NCI-H1930 (cell line): Measurements from ENCODE around the gene MAP1S.

Experiments used
- DNase-seq, 2 experiments: peaks; one replicate each; lab custom pipeline; 2025; lab: John Stamatoyannopoulos, UW

The MAP1S gene

GRCh38 chr19:17735410-17735809 is 16.1 kb downstream of the MAP1S start:
- DNase-seq = no peak

GRCh38 chr19:17737690-17738153 is 18.4 kb downstream of the MAP1S start:
- no peak for DNase-seq

GRCh38 chr19:17739121-17739875 is 20.0 kb downstream of the MAP1S start:
- no peak for DNase-seq

GRCh38 chr19:17741456-17741855 is 22.2 kb downstream of the MAP1S start:
- DNase-seq = no peak

- no peak for DNase-seq
These were observed 24.7 kb downstream of the MAP1S start for GRCh38 chr19:17743874-17744580.

- peak; percentile 66 to 85 for DNase-seq
These were observed 28.2 kb downstream of the MAP1S start for GRCh38 chr19:17747205-17748098.

- DNase-seq = no peak
These were observed 29.8 kb downstream of the MAP1S start for GRCh38 chr19:17748884-17749638.

GRCh38 chr19:17749912-17750317 is 30.6 kb downstream of the MAP1S start:
- no peak for DNase-seq

- DNase-seq = no peak
These were observed 32.0 kb downstream of the MAP1S start, which contains the start of gene FCHO1 for GRCh38 chr19:17751103-17751911. Gene FCHO1 (plus strand): TSS chr19:17751477. CDS start chr19:17755165, 3,688 bp downstream.

GRCh38 chr19:17751912-17752273 is 32.6 kb downstream of the MAP1S start:
- DNase-seq = no peak

- no peak for DNase-seq
These were observed 33.8 kb downstream of the MAP1S start for GRCh38 chr19:17752865-17753639.

GRCh38 chr19:17753976-17754375 is 34.7 kb downstream of the MAP1S start:
- DNase-seq = no peak

GRCh38 chr19:17754634-17755442 is 35.6 kb downstream of the MAP1S start:
- DNase-seq = no peak

GRCh38 chr19:17755443-17755890 is 36.2 kb downstream of the MAP1S start:
- no peak for DNase-seq

GRCh38 chr19:17755977-17756670 is 36.8 kb downstream of the MAP1S start:
- peak in 1 of 2 experiments; percentile 58 for DNase-seq

GRCh38 chr19:17757125-17757524 is 37.8 kb downstream of the MAP1S start:
- DNase-seq = no peak

GRCh38 chr19:17758515-17758914 is 39.2 kb downstream of the MAP1S start:
- no peak for DNase-seq

- DNase-seq = no peak
These were observed 41.9 kb downstream of the MAP1S start for GRCh38 chr19:17761148-17761547.
